Measurements from ENCODE around the gene CRYBG1. TPM values are rescaled to one million over a fixed set of nuclear protein-coding genes. Genes with fewer than 3 reads are reported as not detected.

The CRYBG1 gene
- total RNA-seq, 1 experiment from 2014 or later: 5.7 TPM

- H3K23me2 ChIP-seq (ENCODE audit: insufficient read length, low read depth, low read length, poor library complexity, severe bottlenecking): no peaks in the 10 kb centered on the region
- peaks cover 24% of the 10 kb centered on the region; the same call in 1 of the 2 replicates for H3K79me2 ChIP-seq (ENCODE audit: insufficient read depth, low read length)
- no peak overlapping the region for H3K4me2 ChIP-seq (ENCODE audit: insufficient read depth, insufficient read length, low read length)
- no peak overlapping the region for H2BK120ac ChIP-seq (ENCODE audit: low read depth, low read length, poor library complexity, severe bottlenecking)
- DNase-seq: no peak
- no peak overlapping the region for H3T11ph ChIP-seq (ENCODE audit: low read length)
- no peak overlapping the region for H2BK12ac ChIP-seq (ENCODE audit: insufficient read length, low read depth, low read length)
- H3K9ac ChIP-seq (ENCODE audit: extremely low read depth, insufficient read length, low read length): no peak overlapping the region
- no peaks in the 10 kb centered on the region for H3K9me3 ChIP-seq (ENCODE audit: control insufficient read depth, low read depth, low read length)
- no CpG with 5 or more reads among the region's 4 CpGs for WGBS (ENCODE audit: extremely low coverage, insufficient read length, low lambda C conversion rate)
- H3K27me3 ChIP-seq (ENCODE audit: insufficient read depth, low read length): no peaks in the 10 kb centered on the region
- H4K91ac ChIP-seq (ENCODE audit: insufficient read length, low read depth, low read length): no peak overlapping the region
- H3K9me3 Mint-ChIP-seq: no peaks in the 10 kb centered on the region
- H3K4ac ChIP-seq (ENCODE audit: low read depth, low read length): no peak overlapping the region
- H4K8ac ChIP-seq (replicated peaks; ENCODE audit: insufficient read length, low read depth, low read length): no peak overlapping the region
- no peak overlapping the region for H2AFZ ChIP-seq (ENCODE audit: low read length)
- peaks cover 0 to 10% (median 6%) of the 10 kb centered on the region in 3 experiments; a peak in 4 of 7 replicates for H3K36me3 Mint-ChIP-seq (ENCODE audit: insufficient read depth in 1 of 3, low read depth in 3 of 3)
- H3K18ac ChIP-seq (ENCODE audit: insufficient read length, low read depth, low read length): no peak overlapping the region
- H3K27ac Mint-ChIP-seq: no peak overlapping the region
- H4K20me1 ChIP-seq (ENCODE audit: control insufficient read depth, insufficient read depth, insufficient read length): no peaks in the 10 kb centered on the region
- no peak overlapping the region for H3K14ac ChIP-seq (ENCODE audit: insufficient read depth, low read length)
- no peak overlapping the region for H2BK20ac ChIP-seq (ENCODE audit: low read depth, low read length, poor library complexity, severe bottlenecking)
- no peak overlapping the region for H4K5ac ChIP-seq (ENCODE audit: insufficient read length, low read depth, low read length)
- H3K27ac ChIP-seq (ENCODE audit: insufficient read length, low read depth, low read length): no peak overlapping the region
- H3K79me1 ChIP-seq (ENCODE audit: insufficient read depth, low read depth, low read length, poor library complexity, severe bottlenecking): peaks cover 7% of the 10 kb centered on the region
- H3K23ac ChIP-seq (ENCODE audit: insufficient read length, low read depth, low read length): no peak overlapping the region
- no peaks in the 10 kb centered on the region for H3K27me3 Mint-ChIP-seq (ENCODE audit: low read depth)
- H3K56ac ChIP-seq (ENCODE audit: insufficient read length, low read depth, low read length): no peak overlapping the region
- H3K4me1 ChIP-seq (ENCODE audit: insufficient read depth, low read length): no peaks in the 10 kb centered on the region
- H3K4me1 Mint-ChIP-seq: peaks cover 23 to 24% of the 10 kb centered on the region in 2 experiments
- no peak overlapping the region for H2BK15ac ChIP-seq (ENCODE audit: low read depth, low read length)
- no peak overlapping the region for H2BK5ac ChIP-seq (ENCODE audit: insufficient read length, low read length)
- no peak overlapping the region for H2AK5ac ChIP-seq (ENCODE audit: insufficient read length, low read length)
- no peak overlapping the region for H3K4me3 Mint-ChIP-seq
- TF ChIP-seq CTCF (conservative IDR thresholded peaks at IDR 0.05): no peak
Observed at GRCh38 chr6:106321940-106322339, 38.6 kb upstream of the CRYBG1 start.
